ENCODE data around the gene CAPN15. TPM values are rescaled to one million over a fixed set of nuclear protein-coding genes. Genes with fewer than 3 reads are reported as not detected.
A peak's percentile ranks its signal among the peaks of the same experiment; 100 is the strongest.
"Not testable (repeated sequence)": the region's sequence is repeated elsewhere in the genome, so short reads cannot be mapped to it uniquely, and the experiment has no call there.

Gene CAPN15
- total RNA-seq (10 to 100 TPM; 12.0 to 35.5 (median 20.0) TPM), polyA plus RNA-seq (10 to 100 TPM; 20.8 to 26.0 TPM)
- long read RNA-seq, donor 1, partial matches to known transcripts: 1 of 5 reads
- long read RNA-seq, donor 1, other reads (novel, unspliced or antisense): 4 of 5 reads
- long read RNA-seq, donor 2, partial matches to known transcripts: 2 of 5 reads
- long read RNA-seq, donor 2, other reads (novel, unspliced or antisense): 3 of 5 reads
- long read RNA-seq, donor 3, partial matches to known transcripts: 6 of 10 reads
- long read RNA-seq, donor 3, other reads (novel, unspliced or antisense): 4 of 10 reads

- H3K4me3 ChIP-seq: peak within 1 kb of the TSS; percentile 58 to 94 (median 76)
- H3K4me1 ChIP-seq: peaks cover 11 to 59% (median 39%) of the 10 kb centered on the region in 12 donors
- peak within 1 kb of the TSS; percentile 89 to 100 (median 98) for H3K27ac ChIP-seq
- DNase-seq (peak; percentile 88 to 94 (median 90)), ATAC-seq (peak; percentile 60 to 89 (median 84))
- H3K27me3 ChIP-seq: no peaks in the 10 kb centered on the region
- TF ChIP-seq POLR2A (IDR thresholded peaks at IDR 0.05) (peak in 1 of 2 donors; percentile 91), CTCF (IDR thresholded peaks at IDR 0.05) (peak in 5 of 12 donors; percentile 6 to 33 (median 26))
- 0 to 1% (median 0%) methylated on average over 29 to 129 of the region's 129 CpGs for WGBS, 4 donors
- H3K36me3 ChIP-seq: peaks cover 0 to 4% (median 0%) of the 10 kb centered on the region in 9 donors
- intact Hi-C loops (cut with DNase I): loop anchor here in 1 of 10 donors (1.0 to 10.0 kb wide), 2 partner anchors 42 to 102 kb away; partner anchors contain the start of genes PIGQ and RAB11FIP3
- H3K9me3 ChIP-seq: no peaks in the 10 kb centered on the region
Measured at GRCh38 chr16:527015-527903, at the start of gene CAPN15. CAPN15 (plus strand) TSS chr16:527712; CDS start chr16:546839, 19,127 bp downstream.

GRCh38 chr16:478287-478686 is 49.2 kb upstream of the CAPN15 start:
- Histone ChIP-seq H3K4me1 (peaks cover 0 to 21% (median 9%) of the 10 kb centered on the region in 12 donors), H3K27ac (peak overlapping the region in 3 of 12 donors; percentile 60 to 70 (median 70)), H3K36me3 (peaks cover 0 to 25% (median 7%) of the 10 kb centered on the region in 9 donors)
- intact Hi-C loops (cut with DNase I); H3K4me3 ChIP-seq; DNase-seq; H3K9me3 ChIP-seq; ATAC-seq; H3K27me3 ChIP-seq: not testable (repeated sequence)
- 92 to 97% (median 95%) methylated on average over 10 of the region's 10 CpGs for WGBS, 4 donors

GRCh38 chr16:482468-483185 is 44.9 kb upstream of the CAPN15 start:
- H3K9me3 ChIP-seq: no peaks in the 10 kb centered on the region
- H3K27ac ChIP-seq: peak overlapping the region in 10 of 12 donors; percentile 16 to 76 (median 69)
- intact Hi-C loops (cut with DNase I): loop anchor here in 2 of 10 donors (10.0 kb wide), 2 partner anchors 48 to 88 kb away; partner anchors contain the start of gene NME4 (in 1 of the 2)
- no peak overlapping the region for H3K4me3 ChIP-seq
- peaks cover 0 to 19% (median 5%) of the 10 kb centered on the region in 12 donors for H3K4me1 ChIP-seq
- ATAC-seq (peak in 3 of 4 donors; percentile 8 to 31 (median 30)), DNase-seq (no peak)
- 88 to 90% (median 89%) methylated on average over 23 to 31 of the region's 31 CpGs for WGBS, 4 donors
- TF ChIP-seq POLR2A (IDR thresholded peaks at IDR 0.05) (no peak), CTCF (IDR thresholded peaks at IDR 0.05) (no peak)
- peaks cover 0 to 24% (median 4%) of the 10 kb centered on the region in 9 donors for H3K36me3 ChIP-seq
- H3K27me3 ChIP-seq: no peaks in the 10 kb centered on the region

Data from heart left ventricle (tissue), 16 donors.